Adrenal gland (tissue), 12 donors: Measurements from ENCODE around the gene DMAC2L. TPM values are rescaled to one million over a fixed set of nuclear protein-coding genes. Genes with fewer than 3 reads are reported as not detected.

Experiments used
- DNase-seq, 7 donors: peaks; one replicate each; pipeline ENCODE4 v3.0.0-alpha.2; 2019 to 2020
- H3K27ac ChIP-seq, 5 donors: fragments of 200-600 bp; sonication (generic) in 4 of 5; 1 replicate in 3 of 5; 2 replicates in 2 of 5; pipeline versions ENCODE4 v1.5.1 to v1.8.0; 2016 to 2020; ENCODE audit warnings: mild to moderate bottlenecking in 1 of 5
- H3K27me3 ChIP-seq: fragments of 200-600 bp; 2 replicates; pipeline ENCODE4 v1.8.0; 2021
- H3K36me3 ChIP-seq, 2 donors: fragments of 200-600 bp; replicated peaks in 1 of 2; 1 replicate in 1 of 2; 2 replicates in 1 of 2; pipeline versions ENCODE4 v1.5.1 to v1.8.0; 2018 to 2022
- H3K4me1 ChIP-seq, 2 donors: fragments of 200-600 bp; replicated peaks in 1 of 2; 1 replicate in 1 of 2; 2 replicates in 1 of 2; pipeline versions ENCODE4 v1.5.1 to v1.8.0; 2018 to 2021
- H3K4me3 ChIP-seq, 4 donors: fragments of 200-600 bp; sonication (generic) in 3 of 4; one replicate each; pipeline ENCODE4 v1.5.1; 2016 to 2018
- H3K9me3 ChIP-seq, 3 donors: fragments of 200-600 bp; sonication (generic) in 1 of 3; replicated peaks in 1 of 3; 1 replicate in 2 of 3; 2 replicates in 1 of 3; pipeline versions ENCODE4 v1.5.1 to v1.8.0; 2016 to 2021
- POLR2A ChIP-seq, 2 donors: fragments of 450-650 bp; IDR thresholded peaks; one replicate each; pipeline ENCODE4 v1.6.1; 2017; ENCODE audit warnings: antibody characterized with exemption in 2 of 2, mild to moderate bottlenecking in 2 of 2, moderate library complexity in 1 of 2
- WGBS, 4 donors: extraction: QIAGEN DNeasy Blood & Tissue Kit in 2 of 4; methylation state at CpG; one replicate each; pipeline versions ENCODE4 v1.1.5 to v1.1.7; 2013 to 2017; 5-methylcytosine and 5-hydroxymethylcytosine counted together
- intact Hi-C, 2 donors: fragments of 100-400 bp; cut with DNase I; formaldehyde crosslinking; loops; one replicate each; pipeline versions ENCODE4 v1.14.1 to v1.15.0; 2022 to 2023
- polyA plus RNA-seq, 3 donors: library from polyadenylated mRNA; stranded (reverse); fragments of 200-250 nt in 2 of 3; fragments of 350-450 nt in 1 of 3; fragmentation: Illumina TruSeq in 1 of 3; extraction: RNeasy Lipid Tissue Mini Kit (QIAGEN cat#74804) in 1 of 3; gene quantifications; one replicate each; pipeline ENCODE4 v1.2.3, GENCODE V29; 2013 to 2014
- total RNA-seq, 9 donors: library from RNA; depleted of rRNA in 4 of 9; stranded (reverse); fragments of >200 nt in 4 of 9; fragments of 120-200 nt in 1 of 9; fragmentation: NEBNext Ultra II Directional in 1 of 9; extraction: Animal tissue kit (Norgen Biotek cat#: 25700) in 1 of 9; gene quantifications; one replicate each; pipeline versions ENCODE4 v1.1.0 to v1.2.4, GENCODE V29; 2013 to 2023
- TF ChIP-seq, protein P1 (sequence below), 6 experiments: fragments of 450-650 bp in 4 of 6; fragments of 200-600 bp in 2 of 6; sonication (generic) in 1 of 6; IDR thresholded peaks; 1 replicate in 5 of 6; 2 replicates in 1 of 6; pipeline versions ENCODE4 v1.5.1 to v1.8.0; 2016 to 2021; ENCODE audit warnings: antibody characterized with exemption in 6 of 6, mild to moderate bottlenecking in 2 of 6, moderate library complexity in 1 of 6
- donor health status: healthy with polysubstance abuse.
- donor health status: Bipolar disorder and iron deficiency.
- donor health status: DM: yes; HTN: yes; CAD: no.
- donor health status: DM: no; HTN: no; CAD: no.
- donor health status: DM: no; HTN: no; CAD: no.
- donor health status: DM: yes; HTN: yes; CAD: no.

The DMAC2L gene
- total and polyA plus RNA-seq, 12 donors: 4.8 to 19.9 (median 12.9) TPM

- WGBS, 4 donors: 43 to 48% (median 45%) methylated on average over 4 of the region's 4 CpGs
- Histone ChIP-seq H3K36me3 (no peaks in the 10 kb centered on the region), H3K27me3 (no peaks in the 10 kb centered on the region), H3K9me3 (no peaks in the 10 kb centered on the region), H3K4me1 (peaks cover 8 to 22% of the 10 kb centered on the region in 2 donors), H3K27ac (no peak overlapping the region), H3K4me3 (no peak overlapping the region)
- TF ChIP-seq POLR2A (IDR thresholded peaks at IDR 0.05): no peak
- TF ChIP-seq, protein P1, sequence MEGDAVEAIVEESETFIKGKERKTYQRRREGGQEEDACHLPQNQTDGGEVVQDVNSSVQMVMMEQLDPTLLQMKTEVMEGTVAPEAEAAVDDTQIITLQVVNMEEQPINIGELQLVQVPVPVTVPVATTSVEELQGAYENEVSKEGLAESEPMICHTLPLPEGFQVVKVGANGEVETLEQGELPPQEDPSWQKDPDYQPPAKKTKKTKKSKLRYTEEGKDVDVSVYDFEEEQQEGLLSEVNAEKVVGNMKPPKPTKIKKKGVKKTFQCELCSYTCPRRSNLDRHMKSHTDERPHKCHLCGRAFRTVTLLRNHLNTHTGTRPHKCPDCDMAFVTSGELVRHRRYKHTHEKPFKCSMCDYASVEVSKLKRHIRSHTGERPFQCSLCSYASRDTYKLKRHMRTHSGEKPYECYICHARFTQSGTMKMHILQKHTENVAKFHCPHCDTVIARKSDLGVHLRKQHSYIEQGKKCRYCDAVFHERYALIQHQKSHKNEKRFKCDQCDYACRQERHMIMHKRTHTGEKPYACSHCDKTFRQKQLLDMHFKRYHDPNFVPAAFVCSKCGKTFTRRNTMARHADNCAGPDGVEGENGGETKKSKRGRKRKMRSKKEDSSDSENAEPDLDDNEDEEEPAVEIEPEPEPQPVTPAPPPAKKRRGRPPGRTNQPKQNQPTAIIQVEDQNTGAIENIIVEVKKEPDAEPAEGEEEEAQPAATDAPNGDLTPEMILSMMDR (IDR thresholded peaks at IDR 0.05): peak; percentile 42 to 70 (median 55)
- intact Hi-C loops: loop anchor here in 1 of 2 donors (5.0 kb wide), 1 partner anchor 214 kb away; the partner anchor contains the start of gene MAP4K5
- DNase-seq: no peak
Observed at GRCh38 chr14:50318031-50318626, 6.0 kb downstream of the DMAC2L start.

DNA sequence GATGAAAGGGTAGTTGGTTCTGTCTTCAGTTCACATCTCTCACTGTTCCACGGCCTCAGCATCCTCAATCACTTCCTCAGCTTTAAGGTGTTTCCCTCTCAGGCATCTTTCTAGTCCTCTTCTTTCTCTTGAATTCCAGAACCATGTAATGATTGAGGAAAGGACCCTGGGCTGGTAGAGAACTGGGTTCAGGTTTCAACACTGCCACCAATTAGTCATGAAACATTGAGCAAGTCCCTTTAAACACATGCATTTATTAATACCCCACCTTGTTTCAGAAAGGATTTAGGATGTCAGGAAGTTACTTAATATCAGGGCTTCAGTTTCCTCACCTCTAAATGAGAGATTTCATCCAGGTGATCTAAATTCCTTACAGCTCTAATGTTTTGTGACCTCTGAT lies 7.2 kb downstream of the DMAC2L start:
- no peaks in the 10 kb centered on the region for H3K27me3 ChIP-seq
- no peak for DNase-seq
- H3K4me3 ChIP-seq: no peak overlapping the region
- no peak overlapping the region for H3K27ac ChIP-seq
- no peaks in the 10 kb centered on the region for H3K9me3 ChIP-seq
- WGBS, 4 donors: 80 to 94% (median 87%) methylated on average over 1 of the region's 1 CpG
- H3K36me3 ChIP-seq: peaks cover 0 to 8% of the 10 kb centered on the region in 2 donors
- H3K4me1 ChIP-seq: peaks cover 7 to 18% of the 10 kb centered on the region in 2 donors
- no peak for TF ChIP-seq POLR2A (IDR thresholded peaks at IDR 0.05)
- TF ChIP-seq, protein P1 (IDR thresholded peaks at IDR 0.05): no peak
- intact Hi-C loops: loop anchor here in 1 of 2 donors (5.0 kb wide), 1 partner anchor 213 kb away; the partner anchor contains the start of gene MAP4K5

DNA sequence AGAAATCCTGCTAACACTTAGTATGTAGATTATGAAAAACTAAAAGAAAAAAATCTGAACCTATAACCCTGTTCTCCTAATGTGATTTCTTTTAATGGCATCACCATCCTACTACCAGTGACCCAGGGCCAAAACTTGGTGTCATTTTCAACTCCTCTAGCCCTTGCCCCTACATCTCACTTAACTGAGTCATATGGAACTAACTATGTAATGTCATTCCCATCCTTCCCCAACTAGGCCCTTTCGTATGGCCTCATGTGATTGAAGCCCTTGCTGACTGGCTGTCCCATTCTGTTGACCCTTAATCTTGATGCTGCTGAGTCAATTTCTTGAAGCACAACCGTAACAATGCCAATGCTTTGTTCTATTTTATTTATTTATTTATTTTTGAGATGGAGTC lies 7.6 kb downstream of the DMAC2L start:
- peaks cover 7 to 18% of the 10 kb centered on the region in 2 donors for H3K4me1 ChIP-seq
- 80 to 97% (median 92%) methylated on average over 2 of the region's 2 CpGs for WGBS, 4 donors
- intact Hi-C loops: loop anchor here (5.0 to 10.0 kb wide), 2 partner anchors 75 to 213 kb away; partner anchors contain the start of genes MAP4K5 (in 2 of the 2) and CDKL1 (in 1 of the 2)
- no peaks in the 10 kb centered on the region for H3K27me3 ChIP-seq
- no peak overlapping the region for H3K27ac ChIP-seq
- H3K9me3 ChIP-seq: no peaks in the 10 kb centered on the region
- H3K36me3 ChIP-seq: peaks cover 0 to 10% of the 10 kb centered on the region in 2 donors
- H3K4me3 ChIP-seq: no peak overlapping the region
- TF ChIP-seq POLR2A (IDR thresholded peaks at IDR 0.05): no peak
- TF ChIP-seq, protein P1 (IDR thresholded peaks at IDR 0.05): no peak
- DNase-seq: no peak

- DNase-seq: no peak
- intact Hi-C loops: loop anchor here in 1 of 2 donors (5.0 to 10.0 kb wide), 2 partner anchors 75 to 212 kb away; partner anchors contain the start of genes CDKL1 and MAP4K5
- no peaks in the 10 kb centered on the region for H3K9me3 ChIP-seq
- peaks cover 0 to 15% of the 10 kb centered on the region in 2 donors for H3K36me3 ChIP-seq
- TF ChIP-seq, protein P1 (IDR thresholded peaks at IDR 0.05): no peak
- no peak for TF ChIP-seq POLR2A (IDR thresholded peaks at IDR 0.05)
- peak overlapping the region in 3 of 5 donors; percentile 52 to 78 (median 77) for H3K27ac ChIP-seq
- H3K4me3 ChIP-seq: no peak overlapping the region
- H3K4me1 ChIP-seq: peaks cover 7 to 18% of the 10 kb centered on the region in 2 donors
- H3K27me3 ChIP-seq: no peaks in the 10 kb centered on the region
- WGBS, 4 donors: 63 to 71% (median 65%) methylated on average over 8 of the region's 8 CpGs
Observed at GRCh38 chr14:50320283-50320682, 8.2 kb downstream of the DMAC2L start.
